OCI-LY7 (cell line): ENCODE results near the gene CXCR4. TPM values are rescaled to one million over a fixed set of nuclear protein-coding genes. Genes with fewer than 3 reads are reported as not detected.

Source experiments
- BruUV-seq: library from RNA; stranded (reverse); fragments of 400-500 nt; replicated peaks from 2 replicates; lab custom pipeline; 2021; lab: Mats Ljungman, UMichigan
- CTCF ChIA-PET: fragments of 300-600 bp; sonication (Branson Sonifier 250); formaldehyde crosslinking; loops from one replicate; lab custom pipeline; 2022; ENCODE audit warnings: antibody characterized with exemption; ENCODE audit not compliant: unreplicated experiment; lab: Charles Lee
- POLR2A ChIA-PET: fragments of 300-600 bp; sonication (Branson Sonifier 250); formaldehyde crosslinking; loops from one replicate; lab custom pipeline; 2022; ENCODE audit warnings: antibody characterized with exemption; lab: Charles Lee
- DNase-seq: peaks from one replicate; pipeline ENCODE4 v3.0.0-alpha.2; 2015; ENCODE audit warnings: low spot score
- H2AFZ ChIP-seq: fragments of 200-600 bp; sonication (generic), shearing (Covaris generic); 2 replicates; pipeline ENCODE4 v1.6.1; 2014; ENCODE audit warnings: mild to moderate bottlenecking, antibody characterized with exemption, low read length, moderate library complexity
- H3K27ac ChIP-seq: fragments of 200-600 bp; sonication (generic); 2 replicates; pipeline ENCODE4 v1.5.1; 2014; ENCODE audit warnings: mixed run types, low read depth, mild to moderate bottlenecking, moderate library complexity, low read length, inconsistent platforms; ENCODE audit not compliant: poor library complexity, severe bottlenecking
- H3K36me3 ChIP-seq: fragments of 200-600 bp; sonication (generic); 2 replicates; pipeline ENCODE4 v1.6.1; 2014; ENCODE audit warnings: mild to moderate bottlenecking, antibody characterized with exemption, low read length, moderate library complexity, mixed read lengths; ENCODE audit not compliant: insufficient read depth
- H3K4me1 ChIP-seq: fragments of 200-600 bp; sonication (generic); 2 replicates; pipeline ENCODE4 v1.5.1; 2014; ENCODE audit warnings: mild to moderate bottlenecking, low read length; ENCODE audit not compliant: insufficient read depth, poor library complexity, severe bottlenecking
- H3K4me2 ChIP-seq: fragments of 200-600 bp; sonication (generic); 2 replicates; pipeline ENCODE4 v1.6.1; 2014; ENCODE audit warnings: mild to moderate bottlenecking, low read length
- H3K4me3 ChIP-seq: fragments of 200-600 bp; sonication (generic); 2 replicates; pipeline ENCODE4 v1.5.1; 2014; ENCODE audit warnings: mild to moderate bottlenecking, low read depth, low read length; ENCODE audit not compliant: poor library complexity, severe bottlenecking
- H3K79me2 ChIP-seq: fragments of 200-600 bp; sonication (generic); 2 replicates; pipeline ENCODE4 v1.6.1; 2016; ENCODE audit warnings: low read depth, mild to moderate bottlenecking, low read length, moderate library complexity, mixed read lengths; ENCODE audit not compliant: insufficient read depth
- H3K9me2 ChIP-seq: fragments of 200-600 bp; sonication (generic); 2 replicates; pipeline ENCODE4 v1.6.1; 2016; ENCODE audit warnings: mild to moderate bottlenecking, low read length, mixed read lengths; ENCODE audit not compliant: insufficient read depth
- H3K9me3 ChIP-seq: fragments of 200-600 bp; sonication (generic); 2 replicates; pipeline ENCODE4 v1.6.1; 2014; ENCODE audit warnings: mild to moderate bottlenecking, mixed run types, low read length, mixed read lengths
- H4K20me1 ChIP-seq: fragments of 200-600 bp; sonication (generic); 2 replicates; pipeline ENCODE4 v1.6.1; 2014; ENCODE audit warnings: mild to moderate bottlenecking, antibody characterized with exemption, low read length, moderate library complexity, mixed read lengths; ENCODE audit not compliant: insufficient read depth
- CTCF ChIP-seq: fragments of 200-600 bp; sonication (generic); conservative IDR thresholded peaks from 2 replicates; pipeline ENCODE4 v1.5.1; 2014; ENCODE audit warnings: mild to moderate bottlenecking, antibody characterized with exemption, low read length, moderate library complexity, mixed read lengths
- EZH2phosphoT487 ChIP-seq: fragments of 200-600 bp; sonication (generic); IDR thresholded peaks from 2 replicates; pipeline ENCODE4 v1.6.1; 2018; ENCODE audit warnings: low read depth, borderline replicate concordance, mild to moderate bottlenecking, mixed run types, antibody characterized with exemption, low read length, moderate library complexity, mixed read lengths
- intact Hi-C: fragments of 100-400 bp; cut with micrococcal nuclease; formaldehyde crosslinking; loops from one replicate; pipeline ENCODE4 v1.10.0; 2022; ENCODE audit not compliant: unreplicated experiment
- total RNA-seq, 2 experiments: library from RNA; depleted of rRNA in 1 of 2; stranded (reverse); fragments of >200 nt in 1 of 2; shearing (Covaris generic) in 1 of 2; gene quantifications; 2 replicates each; pipeline ENCODE4 v1.2.3, GENCODE V29; 2014 to 2022

CXCR4 gene
- total RNA-seq, 2 experiments from 2014 or later: 243 to 432 TPM

- no TSS peak for BruUV-seq
- H3K4me1 ChIP-seq: peaks cover 98% of the 10 kb centered on the region
- CTCF ChIA-PET: interaction anchor here (1.0 to 3.1 kb wide), 5 partner anchors 74 to 248 kb away, joined by 3 to 14 read pairs (median 5); no protein-coding TSS in a partner anchor
- intact Hi-C loops: loop anchor here (5.0 kb wide), 1 partner anchor 217 kb away; no protein-coding TSS in a partner anchor
- H3K4me2 ChIP-seq: peak overlapping the region; percentile 91
- POLR2A ChIA-PET: interaction anchor here (0.6 to 11.9 kb wide), 32 partner anchors 8 to 263 kb away, joined by 3 to 191 read pairs (median 5); no protein-coding TSS in a partner anchor
- H3K9me2 ChIP-seq: no peaks in the 10 kb centered on the region
- H3K27ac ChIP-seq: peak overlapping the region; percentile 98
- H3K9me3 ChIP-seq: no peaks in the 10 kb centered on the region
- no peaks in the 10 kb centered on the region for H3K36me3 ChIP-seq
- no peaks in the 10 kb centered on the region for H4K20me1 ChIP-seq
- TF ChIP-seq CTCF (no peak), EZH2phosphoT487 (no peak)
- H2AFZ ChIP-seq: peak overlapping the region; percentile 6; the same call in 1 of the 2 replicates
- H3K4me3 ChIP-seq: peak overlapping the region; percentile 61
- peak; percentile 67 for DNase-seq
- H3K79me2 ChIP-seq: no peaks in the 10 kb centered on the region
Observed at GRCh38 chr2:136134126-136134525, 16.2 kb upstream of the CXCR4 start.

GRCh38 chr2:136133586-136133985 lies 15.6 kb upstream of the CXCR4 start:
- DNase-seq: peak; percentile 47
- BruUV-seq: no TSS peak
- Histone ChIP-seq H3K9me2 (no peaks in the 10 kb centered on the region), H3K4me2 (peak overlapping the region; percentile 91), H3K4me3 (peak overlapping the region; percentile 61), H3K36me3 (no peaks in the 10 kb centered on the region), H3K9me3 (no peaks in the 10 kb centered on the region), H3K4me1 (peaks cover 98% of the 10 kb centered on the region), H2AFZ (peak overlapping the region; percentile 6; the same call in 1 of the 2 replicates), H3K79me2 (no peaks in the 10 kb centered on the region), H3K27ac (peak overlapping the region; percentile 98), H4K20me1 (no peaks in the 10 kb centered on the region)
- intact Hi-C loops: loop anchor here (2.0 to 5.0 kb wide), 2 partner anchors 193 to 216 kb away; no protein-coding TSS in a partner anchor
- TF ChIP-seq CTCF: no peak
- TF ChIP-seq EZH2phosphoT487: no peak
- POLR2A ChIA-PET: interaction anchor here (0.6 to 11.9 kb wide), 28 partner anchors 8 to 263 kb away, joined by 3 to 191 read pairs (median 7); no protein-coding TSS in a partner anchor
- CTCF ChIA-PET: interaction anchor here (1.0 to 3.1 kb wide), 5 partner anchors 74 to 249 kb away, joined by 3 to 14 read pairs (median 5); no protein-coding TSS in a partner anchor

- no peaks in the 10 kb centered on the region for H3K79me2 ChIP-seq
- H3K4me2 ChIP-seq: peak overlapping the region; percentile 91
- no peaks in the 10 kb centered on the region for H3K9me2 ChIP-seq
- peaks cover 98% of the 10 kb centered on the region for H3K4me1 ChIP-seq
- H2AFZ ChIP-seq: no peak overlapping the region; the same call in 1 of the 2 replicates
- intact Hi-C loops: loop anchor here (2.0 to 5.0 kb wide), 2 partner anchors 194 to 216 kb away; no protein-coding TSS in a partner anchor
- no TSS peak for BruUV-seq
- ChIA-PET CTCF (interaction anchor here (0.6 to 3.1 kb wide), 6 partner anchors 75 to 249 kb away, joined by 3 to 14 read pairs (median 5); no protein-coding TSS in a partner anchor), POLR2A (interaction anchor here (0.6 to 11.9 kb wide), 19 partner anchors 9 to 264 kb away, joined by 3 to 191 read pairs (median 8); no protein-coding TSS in a partner anchor)
- H3K27ac ChIP-seq: peak overlapping the region; percentile 98
- no peaks in the 10 kb centered on the region for H3K36me3 ChIP-seq
- DNase-seq: peak; percentile 76
- TF ChIP-seq EZH2phosphoT487: no peak
- TF ChIP-seq CTCF: no peak
- H4K20me1 ChIP-seq: no peaks in the 10 kb centered on the region
- H3K4me3 ChIP-seq: peak overlapping the region; percentile 61
- H3K9me3 ChIP-seq: no peaks in the 10 kb centered on the region
Observed at GRCh38 chr2:136133176-136133575, 15.2 kb upstream of the CXCR4 start.
